Fibroblast of skin of scalp (primary cell): ENCODE measurements around the gene GOLGA7B.

Experiments
- DNase-seq: peaks from one replicate; pipeline ENCODE4 v3.0.0-alpha.2; 2013

The GOLGA7B gene

DNA sequence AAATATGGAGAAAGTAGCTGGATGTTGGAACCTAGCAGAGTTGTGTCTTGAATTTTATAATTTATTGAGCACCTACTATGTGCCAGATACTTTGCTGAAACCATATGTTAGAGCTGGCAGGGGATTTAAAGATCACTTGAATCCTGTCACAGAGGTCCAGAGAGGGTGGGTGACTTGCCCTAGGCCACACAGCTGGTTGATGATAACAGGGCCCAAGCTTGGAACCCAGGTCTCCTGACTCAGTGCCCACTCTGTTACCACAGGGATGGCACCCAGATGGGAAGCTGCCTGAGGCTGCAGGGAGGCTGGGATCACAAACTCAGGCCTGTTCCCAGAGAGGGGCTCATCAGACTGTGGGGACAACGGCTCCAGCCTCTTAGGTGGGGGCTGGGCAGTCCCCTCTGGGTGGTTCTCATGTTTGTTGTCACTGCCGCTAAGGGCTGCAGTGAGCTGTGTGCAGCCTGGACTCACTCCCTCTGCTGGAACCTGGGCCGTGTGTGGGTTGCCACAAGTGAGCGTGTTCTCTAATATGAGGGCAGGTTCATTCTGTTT, 18.6 kb downstream of the GOLGA7B start:
- no peak for DNase-seq

DNA sequence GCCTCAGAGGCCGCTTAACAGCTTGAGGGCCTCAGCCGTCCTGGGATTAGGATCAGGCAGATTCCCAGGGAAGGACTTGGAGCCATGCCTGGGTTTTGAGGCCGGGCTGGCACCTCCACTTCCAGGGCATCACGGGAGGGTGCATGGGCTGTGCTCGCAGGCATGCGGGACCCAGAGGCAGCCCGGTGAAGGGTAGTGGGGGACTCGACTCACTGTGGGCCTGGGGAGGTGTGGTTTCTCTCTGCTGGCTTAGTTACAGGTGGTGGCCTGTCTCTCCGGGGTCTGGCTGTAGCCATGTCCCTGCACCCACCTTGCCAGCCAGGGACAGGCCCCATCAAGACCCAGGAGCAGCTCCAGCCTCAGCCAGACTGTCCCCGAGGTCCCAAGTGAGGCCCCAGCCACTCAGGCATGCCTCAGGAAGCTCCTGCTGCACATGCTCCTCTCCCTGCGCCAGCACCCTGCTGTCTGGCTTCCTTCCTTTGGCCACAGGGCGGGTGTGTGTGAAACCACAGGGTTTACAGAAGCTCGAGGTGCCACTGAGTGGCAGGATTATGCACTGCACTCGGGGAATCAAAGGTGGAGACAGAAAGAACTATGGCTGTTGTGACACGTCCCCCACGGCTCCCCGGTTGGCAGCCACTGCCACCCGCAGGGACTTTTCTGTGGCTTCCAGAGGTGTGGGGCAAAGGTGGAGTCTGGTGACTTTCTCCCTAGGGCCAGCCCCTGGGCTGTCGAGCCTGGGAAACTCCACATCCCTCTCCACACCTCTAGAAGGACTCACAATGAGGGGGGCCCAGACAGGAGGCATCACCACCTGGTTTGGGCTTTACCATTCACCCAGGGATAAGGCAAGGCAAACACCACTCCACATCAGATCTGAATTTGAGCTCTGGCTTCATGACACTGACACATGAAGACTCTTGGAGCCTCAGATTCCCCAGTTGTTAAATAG, 19.7 kb downstream of the GOLGA7B start:
- DNase-seq, result peak; percentile 90

DNA sequence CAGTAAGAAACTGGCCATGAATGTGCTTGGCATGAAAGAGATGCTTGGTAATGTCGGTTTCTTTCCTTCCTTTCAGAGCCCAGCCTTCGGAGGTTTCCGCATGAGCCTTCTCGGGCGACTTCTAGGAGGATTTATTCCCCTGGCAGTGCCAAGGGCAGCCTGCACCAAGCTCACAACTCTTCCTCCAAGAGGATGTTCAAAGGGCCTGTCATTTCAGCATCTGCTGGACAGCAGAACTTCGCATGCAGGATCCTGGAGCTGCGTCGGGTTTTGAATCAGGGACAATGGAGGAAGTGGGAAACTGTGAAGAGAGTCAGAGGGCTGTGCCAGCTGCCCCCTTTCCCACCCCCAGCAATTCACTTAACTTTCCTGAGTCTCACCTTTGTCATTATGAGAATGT, 21.3 kb downstream of the GOLGA7B start:
- DNase-seq, result no peak

DNA sequence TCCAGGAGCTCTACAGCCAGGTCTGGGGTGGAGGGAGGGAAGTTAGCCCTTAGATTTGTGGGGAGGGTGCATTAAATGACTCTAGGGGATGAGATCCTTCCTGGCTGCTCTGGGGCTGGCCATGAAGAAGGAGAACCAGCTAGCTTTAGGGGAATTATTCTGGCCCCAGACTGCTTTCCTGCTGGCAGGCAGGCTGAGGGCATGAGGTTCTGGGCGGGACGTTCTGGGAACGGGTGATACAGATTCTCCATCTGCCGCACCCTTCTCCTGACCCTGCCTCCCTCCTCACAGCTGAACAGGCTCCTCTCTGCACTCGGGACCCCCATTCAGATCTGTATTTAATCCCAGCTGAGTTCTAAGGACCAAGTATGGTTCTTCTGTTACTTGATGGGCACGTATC, 23.9 kb downstream of the GOLGA7B start:
- DNase-seq, result no peak

DNA sequence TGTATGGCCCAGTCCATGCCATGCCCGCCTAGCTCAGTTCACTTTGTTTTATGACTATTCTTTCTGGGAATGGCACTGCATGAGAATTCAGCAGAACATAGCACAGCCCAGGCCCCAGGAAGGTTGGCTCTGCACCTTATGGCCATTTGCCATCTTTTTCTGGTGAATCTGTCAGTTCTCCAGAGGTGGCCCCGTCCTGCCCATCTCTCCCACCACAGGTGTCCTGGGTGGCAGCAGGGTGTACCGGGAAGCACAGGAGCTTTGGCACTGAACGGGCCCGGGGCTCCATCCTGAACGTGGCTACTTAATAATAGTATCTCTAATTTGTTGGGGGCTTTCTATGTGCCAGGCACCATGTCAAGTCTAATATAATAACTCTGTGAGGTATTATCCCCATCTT, 24.7 kb downstream of the GOLGA7B start:
- no peak for DNase-seq

DNA sequence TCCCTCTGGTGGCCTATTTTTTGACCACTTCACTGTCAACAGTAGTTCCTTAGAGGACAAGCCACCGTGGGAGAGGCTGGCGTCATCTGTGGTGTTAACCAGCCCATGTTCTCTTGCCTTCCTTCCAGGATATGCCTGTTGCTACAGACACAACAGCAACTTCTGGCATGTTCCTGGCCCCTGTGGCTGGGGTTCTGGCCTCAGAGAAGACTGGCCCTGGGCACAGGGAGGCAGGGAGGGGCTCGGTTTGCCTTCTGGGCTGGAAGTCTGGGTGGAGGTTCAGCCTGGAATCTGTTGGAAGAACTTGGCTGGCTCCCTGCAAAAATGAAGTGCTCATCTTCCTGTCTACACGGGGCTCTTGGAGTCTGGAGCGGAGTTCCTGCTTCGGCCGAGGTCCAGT, 25.7 kb downstream of the GOLGA7B start:
- DNase-seq, result no peak

DNA sequence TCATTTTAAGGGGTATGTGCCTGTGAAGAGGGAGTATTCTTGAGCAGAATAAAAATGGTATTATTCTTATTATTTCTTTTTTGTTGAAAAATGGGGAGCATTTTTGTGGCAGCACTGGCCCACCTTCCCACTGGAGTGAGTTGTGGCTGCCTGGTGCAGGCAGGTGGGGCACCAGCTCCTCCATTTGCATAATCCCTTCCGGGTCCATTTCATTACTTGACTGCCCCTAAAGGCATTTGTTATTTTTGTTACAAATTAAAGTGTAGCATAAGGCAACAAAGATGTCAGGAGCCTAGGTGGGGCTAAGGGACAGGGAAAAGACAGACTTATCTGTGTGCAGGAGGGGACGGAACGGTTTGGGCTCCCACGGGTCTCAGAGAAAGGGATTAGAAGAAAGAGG, 26.8 kb downstream of the GOLGA7B start:
- DNase-seq, result no peak

DNA sequence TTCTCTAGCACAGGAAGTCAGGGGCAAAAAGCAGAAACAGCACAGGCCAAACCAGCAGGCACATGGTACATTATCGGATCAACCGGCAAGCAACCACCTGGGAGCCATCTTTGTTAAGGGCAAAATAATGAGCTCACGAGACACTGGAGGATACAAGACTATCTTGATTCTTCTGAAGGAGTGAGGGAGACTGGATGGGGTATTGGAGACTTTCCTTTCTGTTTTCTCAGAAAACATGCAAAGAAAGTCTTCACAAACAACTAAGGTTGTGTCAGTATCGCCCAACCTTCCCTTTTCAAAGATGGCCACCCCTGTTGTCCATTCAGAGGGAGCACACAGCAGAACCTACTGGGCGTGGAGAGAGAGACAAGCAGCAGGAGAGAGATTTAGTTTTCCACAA, 29.6 kb downstream of the GOLGA7B start:
- DNase-seq, result no peak

DNA sequence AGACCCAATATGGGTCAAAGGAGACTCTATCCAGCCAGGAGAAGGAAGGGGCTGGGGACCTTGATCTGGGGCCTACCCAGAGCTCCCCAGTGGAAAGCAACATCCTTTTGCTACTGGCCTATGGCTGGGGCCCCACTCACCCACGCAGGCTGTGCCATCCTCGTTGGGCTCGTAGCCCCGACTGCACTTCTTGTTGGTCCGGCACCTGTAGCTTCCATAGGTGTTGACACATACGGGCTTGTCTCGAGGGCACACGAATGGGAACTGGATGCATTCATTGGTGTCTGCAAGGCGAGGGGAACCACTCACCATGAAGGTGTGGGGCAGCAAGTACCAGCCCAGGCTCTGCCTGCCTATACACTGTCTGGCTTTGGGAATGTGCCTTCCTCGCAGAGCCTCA, 30.5 kb downstream of the GOLGA7B start:
- DNase-seq, result no peak

DNA sequence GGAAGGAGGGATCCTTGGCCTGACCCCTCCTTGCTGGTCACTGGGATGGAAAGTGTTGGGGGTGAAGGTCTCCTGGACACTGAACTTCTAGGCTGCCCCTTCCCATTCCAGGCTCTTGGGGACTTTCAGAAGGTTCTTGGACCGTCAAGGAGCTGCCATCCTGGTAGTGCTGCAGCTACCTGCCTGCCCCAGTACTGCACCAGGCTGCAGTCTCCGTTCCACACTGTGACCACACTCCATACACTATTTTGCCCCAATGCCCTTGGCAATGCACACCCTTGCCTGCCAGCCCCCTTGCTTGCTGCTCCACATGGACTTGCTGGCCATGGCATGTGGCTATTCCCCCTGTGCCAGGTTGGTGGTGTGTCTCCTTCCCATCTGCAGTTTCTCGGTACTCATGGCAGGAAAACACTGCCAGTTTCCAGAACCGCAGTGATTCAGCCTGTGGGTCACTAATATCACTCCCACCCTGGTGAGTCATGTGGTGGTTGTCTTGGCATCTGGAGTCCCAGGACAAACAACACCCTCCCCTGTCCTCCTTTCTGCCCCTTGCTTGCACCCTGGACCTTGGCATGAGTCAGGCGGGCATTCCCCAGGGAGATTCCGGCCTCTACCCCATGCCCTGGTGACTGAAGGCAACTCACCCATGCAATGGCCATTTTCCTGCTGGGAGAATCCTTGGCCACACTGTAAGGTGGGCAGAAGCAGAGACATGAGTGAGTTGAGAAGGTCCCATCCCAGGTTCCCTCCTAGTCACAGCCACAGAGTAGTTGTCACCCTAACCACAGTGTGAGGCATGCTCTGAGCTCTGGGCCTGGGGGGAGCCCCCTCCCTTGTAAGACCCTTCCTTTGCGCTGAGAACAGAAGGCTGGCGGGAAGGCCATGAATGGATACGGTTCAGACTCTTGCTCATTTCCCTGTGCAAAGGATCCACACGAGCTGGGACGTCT, 32.8 kb downstream of the GOLGA7B start:
- peak; percentile 47 for DNase-seq

DNA sequence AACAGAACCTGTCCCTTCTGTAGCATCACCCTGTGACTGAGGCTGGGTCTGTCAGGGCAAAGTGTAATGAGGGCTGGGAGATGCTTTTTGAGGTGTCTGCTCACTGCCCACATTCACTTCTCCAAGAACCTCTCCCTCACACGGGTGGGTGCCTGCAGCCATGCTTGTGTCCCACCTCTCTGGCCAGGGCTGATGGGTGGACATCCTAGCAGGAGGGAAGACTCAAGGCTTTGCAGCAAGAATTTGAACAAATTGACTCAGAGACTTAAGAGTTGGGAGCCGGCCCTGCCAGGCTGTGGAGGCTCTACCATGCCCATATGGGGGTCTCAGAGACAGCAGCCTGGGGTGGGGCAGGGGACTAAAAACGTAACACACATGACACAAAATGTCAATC, 33.4 kb downstream of the GOLGA7B start:
- no peak for DNase-seq

DNA sequence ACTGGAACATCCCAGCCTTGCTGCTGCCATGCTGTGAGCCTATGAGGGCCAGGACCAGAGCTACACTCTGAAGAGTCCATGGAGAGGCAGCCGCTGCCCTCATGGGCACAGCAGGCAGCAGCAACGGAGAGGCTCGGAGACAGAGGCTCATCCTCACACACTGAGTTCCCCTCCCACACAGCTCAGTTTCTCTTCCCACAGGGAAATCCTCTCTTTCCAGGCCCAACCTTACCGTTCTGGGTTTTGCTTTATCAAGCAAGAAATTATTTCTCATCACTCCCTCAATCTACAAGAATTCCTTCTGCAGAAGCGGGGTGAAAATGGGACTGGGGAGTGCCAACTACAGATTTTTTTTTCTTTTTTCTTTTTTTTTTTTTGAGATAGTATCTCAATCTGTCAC, 36.6 kb downstream of the GOLGA7B start:
- no peak for DNase-seq

DNA sequence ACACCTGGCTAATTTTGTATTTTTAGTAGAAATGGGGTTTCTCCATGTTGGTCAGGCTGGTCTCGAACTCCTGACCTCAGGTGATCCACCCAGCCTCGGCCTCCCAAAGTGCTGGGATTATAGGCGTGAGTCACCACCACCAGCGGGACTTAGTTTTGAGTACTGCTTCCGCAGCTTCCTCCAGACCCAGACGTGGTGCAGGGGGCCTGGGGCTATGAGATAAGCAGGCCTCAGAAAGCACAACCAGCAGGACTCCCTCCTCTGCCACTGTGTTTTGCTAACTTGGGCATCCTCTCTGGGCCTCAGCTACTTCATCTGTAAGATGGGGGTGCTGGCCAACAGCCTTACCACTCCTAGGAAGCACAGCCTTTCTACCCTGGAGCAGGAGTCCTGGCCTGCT, 37.8 kb downstream of the GOLGA7B start:
- DNase-seq, result no peak

DNA sequence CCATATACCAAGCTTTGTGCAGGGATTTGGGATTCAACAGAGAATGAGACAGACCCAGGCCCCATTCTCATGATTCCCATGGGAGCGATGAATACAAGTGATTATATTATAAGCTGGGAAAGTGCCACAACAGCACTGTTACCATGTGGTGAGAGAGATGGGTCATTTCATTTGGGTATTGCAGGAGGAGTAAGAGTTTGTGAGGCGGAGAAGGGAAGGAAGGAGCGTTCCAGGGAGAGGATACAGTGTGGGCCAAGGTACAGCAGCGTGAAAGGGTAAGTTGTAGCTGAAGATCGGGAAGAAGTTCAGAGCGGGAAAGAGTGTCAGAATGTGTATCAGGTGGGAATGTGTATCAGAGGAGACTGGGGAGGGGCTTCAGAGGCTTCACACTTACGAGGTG, 38.5 kb downstream of the GOLGA7B start:
- DNase-seq, result no peak

DNA sequence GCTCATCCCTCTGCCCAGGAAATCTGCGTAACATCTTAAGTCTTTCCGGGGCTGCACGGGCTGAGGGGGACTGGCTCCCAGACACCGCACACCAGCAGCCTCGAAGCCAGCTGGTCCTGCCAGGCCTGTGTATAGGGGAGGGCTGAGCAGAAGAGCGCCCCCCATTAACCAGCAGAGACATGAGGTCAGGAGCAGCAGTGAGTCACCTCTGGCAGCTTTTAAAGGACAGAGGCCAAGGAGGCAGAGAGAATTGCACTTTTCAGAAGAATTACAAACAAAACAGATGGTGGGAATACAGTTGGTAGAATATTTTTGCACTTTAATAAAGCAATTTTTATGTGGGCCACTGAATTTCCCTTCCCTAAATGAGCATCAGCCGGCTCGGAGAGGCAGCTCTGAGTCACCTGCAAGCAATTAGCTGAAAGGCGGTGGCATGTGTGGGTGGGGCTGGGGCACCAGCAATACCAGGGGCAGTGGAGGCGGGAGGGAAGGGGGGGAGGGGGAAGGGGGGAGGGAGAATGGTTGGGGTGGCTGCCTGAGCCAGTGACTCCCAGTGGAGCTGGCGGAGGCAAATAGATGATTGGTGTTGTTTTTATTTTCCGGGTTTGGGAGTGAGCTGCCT, 39.1 kb downstream of the GOLGA7B start:
- peak; percentile 73 for DNase-seq

DNA sequence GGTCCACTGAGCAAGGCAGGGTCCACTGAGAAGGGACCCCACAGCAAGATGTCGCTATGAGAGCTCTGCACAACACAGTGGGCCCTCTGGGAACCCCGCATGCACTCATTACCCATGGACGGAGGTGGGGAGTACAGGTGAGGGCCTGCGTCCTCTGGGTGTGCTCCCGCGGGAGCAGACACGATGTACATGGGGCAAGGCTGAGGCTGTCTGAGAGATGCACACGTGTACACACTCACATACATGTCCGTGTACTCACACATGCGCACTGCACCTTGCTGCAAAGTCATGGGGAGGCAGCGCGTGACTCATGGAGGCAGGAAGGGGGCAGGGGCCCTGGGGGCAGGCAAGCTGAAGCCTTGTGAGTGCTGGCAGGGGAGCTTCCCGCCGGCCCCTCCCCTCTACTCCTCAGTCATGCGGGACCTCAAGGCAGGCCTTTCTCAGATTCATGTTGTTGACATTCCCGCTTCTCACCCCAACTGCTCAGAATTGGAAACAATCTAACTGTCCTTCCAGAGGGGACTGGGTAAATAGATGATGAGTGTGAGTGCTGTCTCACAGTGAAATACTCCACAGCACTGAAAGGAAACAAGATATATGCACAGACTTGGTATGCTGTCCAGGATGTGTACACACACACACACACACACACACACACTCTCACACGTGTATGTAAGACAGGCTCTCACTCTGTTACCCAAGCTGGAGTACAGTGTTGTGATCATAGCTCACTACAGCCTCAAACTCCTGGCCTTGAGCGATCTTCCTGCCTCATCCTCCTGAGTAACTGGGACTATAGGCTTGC, 40.0 kb downstream of the GOLGA7B start:
- DNase-seq, result peak; percentile 91

DNA sequence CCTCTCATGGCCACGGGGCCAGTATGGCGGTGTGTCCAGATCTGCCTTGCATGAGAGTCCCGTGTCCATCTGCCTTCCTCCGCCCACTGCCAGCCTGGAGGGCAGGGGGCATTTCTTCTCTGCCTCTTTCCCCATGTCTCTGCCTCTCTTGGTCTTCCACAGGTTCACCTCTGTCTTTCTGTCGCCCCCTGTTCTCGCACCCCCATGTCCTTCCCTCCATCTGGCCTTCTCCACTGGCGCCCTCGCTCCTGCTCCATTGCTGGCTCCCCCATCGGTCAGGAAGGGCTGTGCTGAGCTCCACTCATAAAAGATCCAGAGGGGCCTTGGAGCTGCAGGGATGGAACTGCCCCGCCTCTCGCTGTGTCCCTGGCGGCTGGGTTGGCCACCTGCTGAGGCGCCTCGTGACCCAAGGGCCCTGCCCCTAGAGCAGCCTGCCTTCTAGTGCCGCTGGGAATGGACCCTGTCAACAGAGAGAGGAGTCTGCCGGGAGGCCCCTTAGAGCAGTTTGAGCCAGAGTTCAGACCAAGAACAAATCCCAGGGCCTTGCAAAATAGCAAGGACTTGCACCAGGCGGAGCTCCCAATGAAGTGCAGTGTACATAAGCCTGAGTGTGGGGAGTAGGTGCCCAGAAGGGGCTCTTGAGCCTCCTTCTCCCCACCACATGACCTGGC, 42.0 kb downstream of the GOLGA7B start:
- DNase-seq, result no peak

DNA sequence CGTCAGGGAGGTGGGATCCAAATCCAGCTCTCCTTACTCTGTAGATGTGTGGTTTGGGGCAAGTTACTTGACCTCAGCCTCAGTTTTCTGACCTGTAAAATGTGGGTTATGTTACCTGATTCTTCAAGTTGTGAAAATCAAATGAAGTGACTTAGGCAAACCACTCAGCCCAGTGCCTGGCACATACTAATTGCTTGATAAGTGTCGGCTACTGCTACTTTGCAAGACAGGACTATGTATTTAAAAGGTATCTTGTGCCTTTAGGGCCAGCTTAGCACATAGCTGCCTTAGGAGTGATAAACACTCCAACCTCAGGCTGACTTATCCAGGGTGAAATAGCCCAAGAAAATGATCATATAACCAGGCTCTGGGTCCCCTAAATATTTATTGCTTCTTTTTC, 42.9 kb downstream of the GOLGA7B start:
- DNase-seq, result no peak

DNA sequence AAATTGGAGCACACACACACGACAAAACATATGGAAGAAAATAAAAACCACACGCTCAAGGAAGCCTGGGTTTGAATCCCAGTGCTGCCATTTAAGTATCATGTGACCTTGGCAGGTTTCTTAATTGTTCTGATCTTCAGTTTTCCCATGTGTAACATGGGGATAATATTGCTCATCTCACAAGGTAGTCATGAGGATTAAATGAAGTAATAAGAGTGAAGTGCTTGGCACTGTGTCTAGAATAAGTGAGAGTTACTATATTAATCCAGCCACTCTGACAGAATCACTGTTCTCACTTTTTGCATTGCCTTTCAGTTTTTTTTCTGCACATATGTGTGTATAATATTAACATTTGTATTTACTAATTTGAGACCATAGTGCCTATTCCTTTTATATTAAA, 43.3 kb downstream of the GOLGA7B start:
- no peak for DNase-seq

DNA sequence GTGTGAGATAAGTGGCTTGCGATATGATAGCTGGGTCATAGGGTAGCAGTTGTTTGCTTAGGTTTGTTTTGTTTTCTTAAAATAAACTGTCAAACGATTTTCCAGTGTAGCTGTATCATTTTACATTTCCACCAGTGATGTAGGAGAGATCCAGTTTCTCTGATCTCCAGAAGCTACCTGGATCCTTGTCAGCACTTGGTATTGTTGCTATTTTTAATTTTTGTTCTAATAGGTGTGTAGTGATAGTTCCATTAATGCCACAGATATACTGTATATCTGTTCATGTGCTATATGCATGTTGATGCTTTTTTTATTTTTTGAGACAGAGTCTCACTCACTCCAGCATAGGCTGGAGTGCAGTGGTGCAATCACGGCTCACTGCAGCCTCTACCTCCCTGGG, 44.4 kb downstream of the GOLGA7B start:
- DNase-seq, result no peak

DNA sequence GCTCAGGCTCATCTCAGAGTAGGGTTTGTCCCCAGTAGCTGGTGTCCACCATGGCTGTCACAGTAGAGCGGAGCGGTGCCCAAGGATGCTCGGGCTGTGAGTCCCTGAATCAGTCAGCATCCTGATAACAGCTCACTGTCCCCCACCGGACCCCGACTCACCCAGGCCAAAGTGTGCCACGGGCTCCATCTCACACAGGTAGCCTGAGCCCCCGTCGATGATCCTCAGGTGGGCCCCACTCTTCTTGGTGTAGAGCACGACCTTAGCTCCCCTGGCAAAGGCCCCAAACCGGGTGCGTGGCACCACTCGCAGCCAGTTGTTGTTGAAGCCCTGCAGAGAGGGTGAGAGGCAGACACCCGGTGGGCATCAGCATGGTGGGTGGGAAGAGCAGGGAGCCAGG, 45.4 kb downstream of the GOLGA7B start:
- no peak for DNase-seq
